ENCODE data around the gene DNAJC10. TPM values are rescaled to one million over a fixed set of nuclear protein-coding genes. Genes with fewer than 3 reads are reported as not detected.

DNAJC10 gene
- total and polyA plus RNA-seq, 2 of the 4 experiments (the other 2 are of a cell fraction) = 34.6 to 53.2 TPM

DNA sequence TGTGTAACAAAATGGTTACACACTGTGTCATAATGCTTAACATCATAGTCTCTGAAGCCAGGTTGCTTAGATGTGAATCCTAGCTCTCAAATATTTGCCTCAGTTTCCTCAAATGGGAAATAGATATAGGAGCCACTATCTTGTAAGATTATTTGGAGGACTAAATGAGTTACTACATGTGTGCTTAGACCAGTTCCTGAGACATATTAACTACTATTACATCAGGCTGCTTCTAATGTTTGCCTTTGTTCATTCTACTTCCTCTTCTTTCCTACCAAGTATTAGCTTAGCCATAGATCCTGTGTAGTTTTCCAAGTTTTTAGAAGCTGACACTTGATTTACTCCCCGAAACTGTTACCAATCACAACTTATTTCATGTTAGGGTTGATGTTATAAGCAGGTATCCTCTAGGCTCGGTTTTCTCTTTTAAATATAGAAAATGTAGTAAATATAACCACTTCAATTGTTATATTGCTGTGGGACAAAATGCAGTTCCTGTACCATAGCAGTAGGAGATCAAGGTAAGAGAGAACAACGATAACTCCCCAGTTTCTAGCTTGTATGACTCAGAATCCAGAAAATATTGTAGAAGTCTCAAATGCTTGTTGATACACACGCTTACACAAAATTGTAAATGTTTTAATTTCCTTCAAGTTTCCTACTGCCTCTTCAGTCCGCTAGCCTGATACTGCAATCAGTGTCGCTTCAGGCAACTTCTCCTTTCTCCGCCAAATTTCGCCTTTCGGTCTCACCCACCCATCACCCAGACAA is 751 bp upstream of the DNAJC10 start:
- H3K4me1 ChIP-seq (ENCODE audit: control insufficient read depth, insufficient read depth, low read length) = peaks cover 3% of the 10 kb centered on the region; the same call in 1 of the 2 replicates
- H2AK5ac ChIP-seq (ENCODE audit: low read depth, low read length) = 0 out of 2 replicates have a peak overlapping the region, but pooled peaks have one; percentile 12
- peak overlapping the region; percentile 52 for H2BK120ac ChIP-seq (ENCODE audit: low read depth, low read length)
- H3K9me1 ChIP-seq (ENCODE audit: insufficient read depth, low read length) = no peaks in the 10 kb centered on the region
- H3K14ac ChIP-seq (replicated peaks; ENCODE audit: low read depth, low read length) = peak overlapping the region; percentile 77
- DNase-seq = peak; percentile 42
- H2AFZ ChIP-seq (replicated peaks; ENCODE audit: low read length, poor library complexity) = peak overlapping the region; percentile 99
- peak; percentile 22 for ATAC-seq (ENCODE audit: low read depth)
- H2AK9ac ChIP-seq (replicated peaks; ENCODE audit: low read depth, low read length, poor library complexity) = no peak overlapping the region
- peak overlapping the region; percentile 77 for H3K4ac ChIP-seq (ENCODE audit: low read depth, low read length)
- peak overlapping the region; percentile 10 to 88 for H4K8ac ChIP-seq (ENCODE audit: low read depth in 2 of 2, low read length in 2 of 2)
- peak overlapping the region; percentile 76; the same call in 1 of the 2 replicates for H3K23ac ChIP-seq (ENCODE audit: low read depth, low read length)
- H3K4me3 ChIP-seq (ENCODE audit: insufficient read depth, low read depth, low read length) = peak overlapping the region; percentile 95
- H3K9me3 ChIP-seq (ENCODE audit: control insufficient read depth, insufficient read depth, low read length) = no peaks in the 10 kb centered on the region
- no peaks in the 10 kb centered on the region for H3K27me3 ChIP-seq (ENCODE audit: control insufficient read depth, insufficient read depth, low read length)
- WGBS, 2 experiments (ENCODE audit: extremely low coverage in 2 of 2, insufficient read length in 1 of 2) = 0% methylated on average over 3 of the region's 9 CpGs; no CpG with 5 or more reads in 1 of the 2 experiments
- dilution Hi-C loops (cut with HindIII; ENCODE audit: low sequenced_read_pairs, unreplicated experiment) = no loop called here
- no peak overlapping the region; the same call in 1 of the 2 replicates for H2BK20ac ChIP-seq (ENCODE audit: low read depth, low read length)
- peak overlapping the region; percentile 25; the same call in 1 of the 2 replicates for H3K18ac ChIP-seq (ENCODE audit: low read depth, low read length)
- H2BK15ac ChIP-seq (ENCODE audit: low read depth, low read length) = peak overlapping the region; percentile 50; the same call in 1 of the 3 replicates
- peak overlapping the region; percentile 76 for H3K9ac ChIP-seq (ENCODE audit: low read depth, low read length)
- intact Hi-C loops (cut with micrococcal nuclease) = loop anchor here (5.0 kb wide), 1 partner anchor 48 kb away; no protein-coding TSS in a partner anchor
- no TSS peak for BruUV-seq (replicated peaks)
- peak overlapping the region; percentile 61 for H4K5ac ChIP-seq (ENCODE audit: low read depth, low read length)
- in situ Hi-C loops (cut with MboI; ENCODE audit: low sequenced_read_pairs) = no loop called here
- H2BK5ac ChIP-seq (ENCODE audit: low read depth, low read length, poor library complexity, severe bottlenecking) = peak overlapping the region; percentile 9
- H4K91ac ChIP-seq (ENCODE audit: insufficient read depth, low read depth, low read length) = peak overlapping the region; percentile 14; the same call in 1 of the 2 replicates
- H3K56ac ChIP-seq (ENCODE audit: extremely low read depth, insufficient read depth, low read length) = peak overlapping the region; percentile 75
- H3K27ac ChIP-seq (ENCODE audit: insufficient read depth, low read length) = peak overlapping the region; percentile 34
- peak overlapping the region; percentile 65 for H3K4me2 ChIP-seq (ENCODE audit: low read depth, low read length)
- H4K20me1 ChIP-seq (ENCODE audit: insufficient read depth, low read length) = no peaks in the 10 kb centered on the region
- POLR2A ChIA-PET (ENCODE audit: unreplicated experiment) = interaction anchor here (0.5 to 0.9 kb wide), 4 partner anchors 33 to 316 kb away, joined by 3 to 6 read pairs (median 4); no protein-coding TSS in a partner anchor
- CTCF ChIA-PET = interaction anchor here (0.5 to 0.6 kb wide), 2 partner anchors 297 to 1091 kb away, joined by 3 to 4 read pairs; no protein-coding TSS in a partner anchor
- H3K79me1 ChIP-seq (ENCODE audit: low read depth in 1 of 2, low read length in 2 of 2) = peaks cover 7 to 11% of the 10 kb centered on the region in 2 experiments
- H3K36me3 ChIP-seq (ENCODE audit: control insufficient read depth, insufficient read depth, low read length) = no peaks in the 10 kb centered on the region
- TF ChIP-seq, protein P1, sequence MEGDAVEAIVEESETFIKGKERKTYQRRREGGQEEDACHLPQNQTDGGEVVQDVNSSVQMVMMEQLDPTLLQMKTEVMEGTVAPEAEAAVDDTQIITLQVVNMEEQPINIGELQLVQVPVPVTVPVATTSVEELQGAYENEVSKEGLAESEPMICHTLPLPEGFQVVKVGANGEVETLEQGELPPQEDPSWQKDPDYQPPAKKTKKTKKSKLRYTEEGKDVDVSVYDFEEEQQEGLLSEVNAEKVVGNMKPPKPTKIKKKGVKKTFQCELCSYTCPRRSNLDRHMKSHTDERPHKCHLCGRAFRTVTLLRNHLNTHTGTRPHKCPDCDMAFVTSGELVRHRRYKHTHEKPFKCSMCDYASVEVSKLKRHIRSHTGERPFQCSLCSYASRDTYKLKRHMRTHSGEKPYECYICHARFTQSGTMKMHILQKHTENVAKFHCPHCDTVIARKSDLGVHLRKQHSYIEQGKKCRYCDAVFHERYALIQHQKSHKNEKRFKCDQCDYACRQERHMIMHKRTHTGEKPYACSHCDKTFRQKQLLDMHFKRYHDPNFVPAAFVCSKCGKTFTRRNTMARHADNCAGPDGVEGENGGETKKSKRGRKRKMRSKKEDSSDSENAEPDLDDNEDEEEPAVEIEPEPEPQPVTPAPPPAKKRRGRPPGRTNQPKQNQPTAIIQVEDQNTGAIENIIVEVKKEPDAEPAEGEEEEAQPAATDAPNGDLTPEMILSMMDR (conservative IDR thresholded peaks at IDR 0.05; ENCODE audit: low read depth, low read length) = no peak
- TF ChIP-seq, protein P2, sequence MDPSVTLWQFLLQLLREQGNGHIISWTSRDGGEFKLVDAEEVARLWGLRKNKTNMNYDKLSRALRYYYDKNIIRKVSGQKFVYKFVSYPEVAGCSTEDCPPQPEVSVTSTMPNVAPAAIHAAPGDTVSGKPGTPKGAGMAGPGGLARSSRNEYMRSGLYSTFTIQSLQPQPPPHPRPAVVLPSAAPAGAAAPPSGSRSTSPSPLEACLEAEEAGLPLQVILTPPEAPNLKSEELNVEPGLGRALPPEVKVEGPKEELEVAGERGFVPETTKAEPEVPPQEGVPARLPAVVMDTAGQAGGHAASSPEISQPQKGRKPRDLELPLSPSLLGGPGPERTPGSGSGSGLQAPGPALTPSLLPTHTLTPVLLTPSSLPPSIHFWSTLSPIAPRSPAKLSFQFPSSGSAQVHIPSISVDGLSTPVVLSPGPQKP (IDR thresholded peaks at IDR 0.05; ENCODE audit: borderline replicate concordance, low read depth, low read length) = no peak
- TF ChIP-seq POLR2A (IDR thresholded peaks at IDR 0.05; ENCODE audit: low read depth, low read length) (no peak; the same call in 1 of the 2 replicates), RCOR1 (IDR thresholded peaks at IDR 0.05; ENCODE audit: insufficient replicate concordance, low read length) (no peak), NFE2L2 (IDR thresholded peaks at IDR 0.05; ENCODE audit: low read depth, low read length) (no peak), RAD21 (IDR thresholded peaks at IDR 0.05; ENCODE audit: low read length) (no peak), CHD1 (IDR thresholded peaks at IDR 0.05; ENCODE audit: low read depth, low read length) (no peak), MAZ (IDR thresholded peaks at IDR 0.05; ENCODE audit: borderline replicate concordance, low read depth, low read length) (no peak), CEBPB (IDR thresholded peaks at IDR 0.05; ENCODE audit: low read depth, low read length) (no peak), MAFK (IDR thresholded peaks at IDR 0.05; ENCODE audit: low read depth, low read length) (no peak), FOS (IDR thresholded peaks at IDR 0.05; ENCODE audit: low read depth, low read length) (no peak), SMC3 (IDR thresholded peaks at IDR 0.05; ENCODE audit: low read depth, low read length) (no peak)
- TF ChIP-seq, protein P3, sequence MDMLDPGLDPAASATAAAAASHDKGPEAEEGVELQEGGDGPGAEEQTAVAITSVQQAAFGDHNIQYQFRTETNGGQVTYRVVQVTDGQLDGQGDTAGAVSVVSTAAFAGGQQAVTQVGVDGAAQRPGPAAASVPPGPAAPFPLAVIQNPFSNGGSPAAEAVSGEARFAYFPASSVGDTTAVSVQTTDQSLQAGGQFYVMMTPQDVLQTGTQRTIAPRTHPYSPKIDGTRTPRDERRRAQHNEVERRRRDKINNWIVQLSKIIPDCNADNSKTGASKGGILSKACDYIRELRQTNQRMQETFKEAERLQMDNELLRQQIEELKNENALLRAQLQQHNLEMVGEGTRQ (IDR thresholded peaks at IDR 0.05; ENCODE audit: low read depth, low read length) = no peak
